Activated CD4-positive, CD25-positive, alpha-beta regulatory T cell treated with anti-CD3 and anti-CD28 coated beads, Interleukin-2, amount 50 U/mL, for 16 hours (primary cell): ENCODE measurements around the gene LAMB2.

Experiments used
- DNase-seq: peaks from one replicate; pipeline ENCODE4 v3.0.0-alpha.2; 2020; ENCODE audit warnings: low read depth, low spot score

Gene LAMB2

GRCh38 chr3:49132437-49133225 is at the start of gene LAMB2:
LAMB2 (minus strand) TSS chr3:49133050; CDS start chr3:49132867, 183 bp downstream.
- no peak for DNase-seq

- no peak for DNase-seq
These were observed 48.5 kb upstream of the LAMB2 start for GRCh38 chr3:49181351-49181750.

GRCh38 chr3:49180116-49180515 is 47.3 kb upstream of the LAMB2 start:
- DNase-seq: no peak

GRCh38 chr3:49177073-49177472 is 44.2 kb upstream of the LAMB2 start:
- no peak for DNase-seq

GRCh38 chr3:49175530-49175929 is 42.7 kb upstream of the LAMB2 start:
- no peak for DNase-seq

- DNase-seq: no peak
These were observed 41.6 kb upstream of the LAMB2 start for GRCh38 chr3:49174397-49174985.

GRCh38 chr3:49173792-49174170 is 40.9 kb upstream of the LAMB2 start:
- no peak for DNase-seq

GRCh38 chr3:49173116-49173791 is 40.4 kb upstream of the LAMB2 start:
- DNase-seq: no peak

GRCh38 chr3:49172551-49173041 is 39.7 kb upstream of the LAMB2 start:
- no peak for DNase-seq

GRCh38 chr3:49171775-49172500 is 39.1 kb upstream of the LAMB2 start:
- DNase-seq: no peak

- peak; percentile 65 for DNase-seq
These were observed 38.4 kb upstream of the LAMB2 start, which contains the start of gene KLHDC8B for GRCh38 chr3:49171119-49171774. KLHDC8B (plus strand) TSS chr3:49171598; CDS start chr3:49172770, 1,172 bp downstream.

GRCh38 chr3:49170744-49171118 is 37.9 kb upstream of the LAMB2 start:
- no peak for DNase-seq

- DNase-seq: no peak
These were observed 34.1 kb upstream of the LAMB2 start for GRCh38 chr3:49166752-49167556.

- peak; percentile 50 for DNase-seq
These were observed 33.2 kb upstream of the LAMB2 start, which contains the start of gene CCDC71 for GRCh38 chr3:49165771-49166751. CCDC71 (minus strand) TSS chr3:49166331; CDS start chr3:49164208, 2,123 bp downstream.

- DNase-seq: no peak
These were observed 32.3 kb upstream of the LAMB2 start for GRCh38 chr3:49164983-49165720.

- no peak for DNase-seq
These were observed 30.8 kb upstream of the LAMB2 start for GRCh38 chr3:49163609-49164008.

- DNase-seq: no peak
These were observed 30.0 kb upstream of the LAMB2 start for GRCh38 chr3:49162751-49163419.
